WI38 (cell line): Measurements from ENCODE around the gene RHOBTB3.

Experiments used
- H3K4me3 ChIP-seq: 2 replicates; pipeline ENCODE4 v1.5.1; 2011; ENCODE audit warnings: low read depth, mild to moderate bottlenecking, control low read depth, low read length
- CTCF ChIP-seq: IDR thresholded peaks from 2 replicates; pipeline ENCODE4 v1.5.1; 2012; ENCODE audit warnings: low read depth, mild to moderate bottlenecking, control low read depth, low read length

The RHOBTB3 gene

GRCh38 chr5:95823738-95824609 is 92.8 kb downstream of the RHOBTB3 start:
- no peak for TF ChIP-seq CTCF
- peak overlapping the region; percentile 92 for H3K4me3 ChIP-seq

GRCh38 chr5:95824747-95825146 is 93.6 kb downstream of the RHOBTB3 start:
- no peak overlapping the region for H3K4me3 ChIP-seq
- no peak for TF ChIP-seq CTCF

GRCh38 chr5:95825495-95825894 is 94.4 kb downstream of the RHOBTB3 start:
- TF ChIP-seq CTCF: no peak

GRCh38 chr5:95826949-95827891 is 96.1 kb downstream of the RHOBTB3 start:
- no peak for TF ChIP-seq CTCF
- no peak overlapping the region for H3K4me3 ChIP-seq

More at GRCh38 chr5:95825495-95825894, 94.4 kb downstream of the RHOBTB3 start:
- no peak overlapping the region for H3K4me3 ChIP-seq

GRCh38 chr5:95827892-95828246 is 96.7 kb downstream of the RHOBTB3 start:
- TF ChIP-seq CTCF: no peak
- H3K4me3 ChIP-seq: no peak overlapping the region

GRCh38 chr5:95830226-95830625 is 99.1 kb downstream of the RHOBTB3 start:
- H3K4me3 ChIP-seq: no peak overlapping the region
- no peak for TF ChIP-seq CTCF
